Right renal cortex interstitium (tissue), 3 donors: ENCODE results near the gene RDM1. TPM values are rescaled to one million over a fixed set of nuclear protein-coding genes. Genes with fewer than 3 reads are reported as not detected.

Experiments
- DNase-seq, 3 donors: peaks; one replicate each; pipeline ENCODE4 v3.0.0-alpha.2; 2013; ENCODE audit warnings: low read depth in 3 of 3, low spot score in 2 of 3
- polyA plus RNA-seq, 3 donors: library from polyadenylated mRNA; unstranded; fragments of 120-200 nt; gene quantifications; one replicate each; pipeline ENCODE4 v1.2.1, GENCODE V29; 2013; ENCODE audit not compliant: insufficient read length in 3 of 3

The RDM1 gene
- polyA plus RNA-seq, 3 donors = 1.9 to 2.6 (median 2.2) TPM

- no peak for DNase-seq
These were observed 5.5 kb upstream of the RDM1 start for GRCh38 chr17:35936063-35936462.

- no peak for DNase-seq
These were observed 4.2 kb upstream of the RDM1 start for GRCh38 chr17:35934760-35935159.

GRCh38 chr17:35932586-35932985, 2.0 kb upstream of the RDM1 start:
- no peak for DNase-seq

GRCh38 chr17:35931794-35932425, 1.3 kb upstream of the RDM1 start:
- no peak for DNase-seq

GRCh38 chr17:35927714-35928113, 2.9 kb downstream of the RDM1 start:
- DNase-seq = no peak

GRCh38 chr17:35923609-35924114, 6.9 kb downstream of the RDM1 start:
- no peak for DNase-seq

- no peak for DNase-seq
These were observed 10.3 kb downstream of the RDM1 start for GRCh38 chr17:35920229-35920628.

GRCh38 chr17:35918665-35919064, 11.9 kb downstream of the RDM1 start:
- DNase-seq = no peak

- no peak for DNase-seq
These were observed 12.9 kb downstream of the RDM1 start for GRCh38 chr17:35917519-35918213.

GRCh38 chr17:35915153-35915964, 15.2 kb downstream of the RDM1 start:
- DNase-seq = no peak

GRCh38 chr17:35914354-35914753, 16.2 kb downstream of the RDM1 start:
- DNase-seq = no peak

GRCh38 chr17:35913609-35914008, 17.0 kb downstream of the RDM1 start:
- no peak for DNase-seq

- no peak for DNase-seq
These were observed 17.6 kb downstream of the RDM1 start for GRCh38 chr17:35912942-35913341.

GRCh38 chr17:35912339-35912912, 18.1 kb downstream of the RDM1 start:
- DNase-seq = no peak

GRCh38 chr17:35909408-35909807, 21.2 kb downstream of the RDM1 start:
- DNase-seq = no peak

- DNase-seq = no peak
These were observed 22.9 kb downstream of the RDM1 start for GRCh38 chr17:35907691-35908090.

GRCh38 chr17:35906926-35907637, 23.5 kb downstream of the RDM1 start:
- no peak for DNase-seq

- DNase-seq = no peak
These were observed 24.2 kb downstream of the RDM1 start for GRCh38 chr17:35906191-35906925.

- DNase-seq = no peak
These were observed 27.1 kb downstream of the RDM1 start for GRCh38 chr17:35903451-35903850.
